Mesenchymal stem cell (in vitro differentiated cells and primary cell): Measurements from ENCODE around the gene VAPA.

Experiments used
- DNase-seq: peaks from one replicate; pipeline ENCODE4 v3.0.0-alpha.2; 2013
- H2AFZ ChIP-seq: one replicate; pipeline ENCODE4 v1.6.1; 2013; ENCODE audit warnings: low read depth, mild to moderate bottlenecking, control low read depth, inconsistent platforms, low read length, moderate library complexity
- H2AK5ac ChIP-seq: 2 replicates; pipeline ENCODE4 v1.6.1; 2013; ENCODE audit warnings: low read length, moderate library complexity, mild to moderate bottlenecking, inconsistent platforms; ENCODE audit not compliant: severe bottlenecking
- H2BK120ac ChIP-seq: one replicate; pipeline ENCODE4 v1.6.1; 2013; ENCODE audit warnings: low read depth, mild to moderate bottlenecking, inconsistent platforms, low read length, moderate library complexity
- H2BK12ac ChIP-seq, 2 experiments: one replicate each; pipeline ENCODE4 v1.6.1; 2013; ENCODE audit warnings: inconsistent platforms in 2 of 2, low read length in 2 of 2, mild to moderate bottlenecking in 2 of 2, moderate library complexity in 2 of 2, control low read depth in 1 of 2
- H2BK15ac ChIP-seq: one replicate; pipeline ENCODE4 v1.6.1; 2013; ENCODE audit warnings: mild to moderate bottlenecking, low read depth, inconsistent platforms; ENCODE audit not compliant: poor library complexity, severe bottlenecking
- H2BK5ac ChIP-seq: 2 replicates; pipeline ENCODE4 v1.6.1; 2013; ENCODE audit warnings: low read depth, mild to moderate bottlenecking, low read length, control low read depth, inconsistent platforms; ENCODE audit not compliant: poor library complexity, severe bottlenecking
- H3K14ac ChIP-seq, 2 experiments: one replicate each; pipeline ENCODE4 v1.6.1; 2013; ENCODE audit warnings: inconsistent platforms in 2 of 2, low read length in 2 of 2, control low read depth in 1 of 2, mild to moderate bottlenecking in 1 of 2, moderate library complexity in 1 of 2
- H3K18ac ChIP-seq, 2 experiments: one replicate each; pipeline ENCODE4 v1.6.1; 2013; ENCODE audit warnings: inconsistent platforms in 2 of 2, low read length in 2 of 2, control low read depth in 1 of 2, low read depth in 1 of 2, mild to moderate bottlenecking in 1 of 2
- H3K23ac ChIP-seq, 2 experiments: one replicate each; pipeline ENCODE4 v1.6.1; 2013; ENCODE audit warnings: inconsistent platforms in 2 of 2, low read length in 2 of 2, mild to moderate bottlenecking in 2 of 2, moderate library complexity in 2 of 2, control low read depth in 1 of 2
- H3K27ac ChIP-seq: 2 replicates; pipeline ENCODE4 v1.5.1; 2013; ENCODE audit warnings: mild to moderate bottlenecking, moderate library complexity, low read length, control low read depth, inconsistent platforms; ENCODE audit not compliant: poor library complexity, severe bottlenecking
- H3K27me3 ChIP-seq, 2 experiments: 2 replicates each; pipeline versions ENCODE4 v1.6.1 to v1.7.0; 2013; ENCODE audit warnings: low read length in 2 of 2, mild to moderate bottlenecking in 2 of 2, moderate library complexity in 2 of 2, control low read depth in 1 of 2, inconsistent platforms in 1 of 2; ENCODE audit not compliant: control insufficient read depth in 1 of 2, insufficient read depth in 1 of 2
- H3K36me3 ChIP-seq, 2 experiments: 2 replicates each; pipeline versions ENCODE4 v1.6.1 to v1.7.0; 2013; ENCODE audit warnings: low read length in 2 of 2, control low read depth in 1 of 2, inconsistent platforms in 1 of 2, low read depth in 1 of 2, mild to moderate bottlenecking in 1 of 2; ENCODE audit not compliant: insufficient read depth in 2 of 2, control insufficient read depth in 1 of 2
- H3K4ac ChIP-seq, 2 experiments: one replicate each; pipeline ENCODE4 v1.6.1; 2013; ENCODE audit warnings: inconsistent platforms in 2 of 2, low read length in 2 of 2, mild to moderate bottlenecking in 2 of 2, moderate library complexity in 2 of 2, control low read depth in 1 of 2, low read depth in 1 of 2
- H3K4me1 ChIP-seq: 2 replicates; pipeline ENCODE4 v1.6.1; 2013; ENCODE audit warnings: low read depth, low read length, control low read depth; ENCODE audit not compliant: control insufficient read depth, insufficient read depth
- H3K4me2 ChIP-seq: 2 replicates; pipeline ENCODE4 v1.6.1; 2013; ENCODE audit warnings: low read length, mild to moderate bottlenecking, inconsistent platforms; ENCODE audit not compliant: poor library complexity, severe bottlenecking
- H3K4me3 ChIP-seq, 2 experiments: 2 replicates each; pipeline versions ENCODE4 v1.5.1 to v1.7.0; 2013; ENCODE audit warnings: low read length in 2 of 2, mild to moderate bottlenecking in 2 of 2, control low read depth in 1 of 2, low read depth in 1 of 2; ENCODE audit not compliant: insufficient read depth in 1 of 2
- H3K79me1 ChIP-seq: replicated peaks from 2 replicates; pipeline ENCODE4 v1.6.1; 2013; ENCODE audit warnings: mild to moderate bottlenecking, control low read depth, low read length, inconsistent platforms; ENCODE audit not compliant: poor library complexity, severe bottlenecking
- H3K9ac ChIP-seq: 2 replicates; pipeline ENCODE4 v1.7.0; 2013; ENCODE audit warnings: mild to moderate bottlenecking, low read length, moderate library complexity
- H3K9me3 ChIP-seq: 2 replicates; pipeline ENCODE4 v1.7.0; 2013; ENCODE audit warnings: mild to moderate bottlenecking, low read length; ENCODE audit not compliant: control insufficient read depth
- H4K8ac ChIP-seq: one replicate; pipeline ENCODE4 v1.6.1; 2013; ENCODE audit warnings: inconsistent platforms, mild to moderate bottlenecking, low read length, moderate library complexity
- H4K91ac ChIP-seq: one replicate; pipeline ENCODE4 v1.6.1; 2013; ENCODE audit warnings: mild to moderate bottlenecking, low read length, inconsistent platforms
- WGBS: methylation state at CpG from one replicate; pipeline ENCODE4 v1.1.7; 2013; ENCODE audit warnings: mixed read lengths; 5-methylcytosine and 5-hydroxymethylcytosine counted together

The VAPA gene

DNA sequence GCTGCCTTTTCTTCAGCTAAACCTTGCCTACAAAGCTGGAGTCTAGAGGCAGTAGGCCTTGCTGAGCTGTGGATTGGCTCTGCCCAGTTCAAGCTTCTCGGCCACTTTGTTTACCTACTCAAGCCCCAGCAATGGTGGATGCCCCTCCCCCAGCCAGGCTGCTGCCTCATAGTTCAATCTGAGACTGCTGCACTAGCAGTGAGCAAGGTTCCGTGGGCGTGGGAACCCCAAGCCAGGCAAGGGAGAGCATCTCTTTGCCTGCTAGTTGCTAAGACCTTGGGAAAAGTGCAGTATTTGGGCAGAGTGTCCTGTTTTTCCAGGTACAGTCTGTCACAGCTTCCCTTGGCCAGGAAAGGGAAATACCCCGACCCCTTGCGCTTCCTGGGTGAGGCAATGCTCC, 68.9 kb downstream of the VAPA start:
- Histone ChIP-seq H3K27me3 (no peaks in the 10 kb centered on the region), H3K14ac (no peak overlapping the region), H3K9me3 (no peaks in the 10 kb centered on the region), H3K4me1 (no peaks in the 10 kb centered on the region), H2BK120ac (no peak overlapping the region), H3K18ac (no peak overlapping the region), H3K4me3 (no peak overlapping the region), H3K4ac (no peak overlapping the region), H3K9ac (no peak overlapping the region), H3K36me3 (no peaks in the 10 kb centered on the region), H3K79me1 (no peaks in the 10 kb centered on the region), H3K27ac (no peak overlapping the region), H2AK5ac (no peak overlapping the region), H3K4me2 (no peak overlapping the region), H3K23ac (no peak overlapping the region), H4K91ac (no peak overlapping the region), H2BK15ac (no peak overlapping the region), H4K8ac (no peak overlapping the region), H2BK12ac (no peak overlapping the region), H2BK5ac (no peak overlapping the region), H2AFZ (no peak overlapping the region)
- DNase-seq, result no peak
- 87% methylated on average over 5 of the region's 5 CpGs for WGBS

DNA sequence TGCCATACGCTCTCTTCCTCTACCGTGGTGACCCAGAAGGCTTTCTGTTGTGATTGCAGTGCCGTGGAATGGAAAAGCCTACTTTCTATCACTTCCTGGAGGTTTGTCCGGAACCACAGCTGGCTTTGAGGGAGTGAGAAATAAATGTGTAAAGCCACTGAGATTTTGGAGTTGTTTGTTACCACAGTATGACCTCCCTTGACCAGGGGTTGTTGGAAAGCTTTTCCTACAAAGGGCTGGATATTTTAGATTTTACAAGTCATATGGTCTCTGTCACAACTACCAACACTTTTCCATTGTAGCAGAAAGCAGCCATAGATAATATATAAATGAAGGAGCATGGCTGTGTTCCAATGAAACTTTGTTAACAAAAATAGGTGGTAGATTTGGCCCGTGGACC, 70.3 kb downstream of the VAPA start:
- Histone ChIP-seq H2BK5ac (no peak overlapping the region), H3K18ac (no peak overlapping the region), H3K27ac (no peak overlapping the region), H2BK12ac (no peak overlapping the region), H3K4me2 (no peak overlapping the region), H3K4me3 (no peak overlapping the region), H2AFZ (no peak overlapping the region), H2BK120ac (no peak overlapping the region), H3K27me3 (no peaks in the 10 kb centered on the region), H3K14ac (no peak overlapping the region), H3K23ac (no peak overlapping the region), H4K8ac (no peak overlapping the region), H3K9me3 (no peaks in the 10 kb centered on the region), H3K4ac (no peak overlapping the region), H3K9ac (no peak overlapping the region), H4K91ac (no peak overlapping the region), H3K36me3 (no peaks in the 10 kb centered on the region), H2BK15ac (no peak overlapping the region), H3K4me1 (no peaks in the 10 kb centered on the region), H3K79me1 (no peaks in the 10 kb centered on the region), H2AK5ac (no peak overlapping the region)
- WGBS, result 93% methylated on average over 5 of the region's 5 CpGs
- DNase-seq, result no peak

DNA sequence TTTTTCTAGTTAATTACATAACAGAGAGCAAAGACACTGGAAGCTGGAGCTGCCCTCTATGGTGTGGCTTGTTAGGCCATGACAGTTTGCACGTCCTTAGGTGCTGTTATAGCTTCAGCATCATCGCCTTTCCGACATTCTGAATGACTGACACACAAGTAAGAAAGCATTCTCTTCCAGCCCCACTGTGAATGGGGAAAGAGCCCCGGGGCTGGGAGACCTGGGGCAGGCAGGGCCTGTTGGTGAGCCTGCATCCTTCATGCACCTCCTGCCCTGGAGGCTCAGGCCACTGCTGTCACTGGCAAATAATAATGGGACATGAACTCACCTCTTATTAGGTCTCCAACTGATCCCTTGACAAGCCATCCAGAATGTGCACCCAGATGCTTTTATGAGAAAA, 71.8 kb downstream of the VAPA start:
- H2BK12ac ChIP-seq, result no peak overlapping the region
- H3K9ac ChIP-seq, result no peak overlapping the region
- no peak overlapping the region for H2BK15ac ChIP-seq
- H3K27ac ChIP-seq, result no peak overlapping the region
- H3K9me3 ChIP-seq, result no peaks in the 10 kb centered on the region
- H4K8ac ChIP-seq, result no peak overlapping the region
- H3K4me1 ChIP-seq, result peaks cover 1% of the 10 kb centered on the region
- H4K91ac ChIP-seq, result no peak overlapping the region
- H3K36me3 ChIP-seq, result no peaks in the 10 kb centered on the region
- H3K14ac ChIP-seq, result no peak overlapping the region
- H3K4me3 ChIP-seq, result no peak overlapping the region
- no peak overlapping the region for H3K18ac ChIP-seq
- no peak overlapping the region for H2BK5ac ChIP-seq
- WGBS, result 92% methylated on average over 4 of the region's 4 CpGs
- H3K23ac ChIP-seq, result no peak overlapping the region
- no peak overlapping the region for H2AK5ac ChIP-seq
- H2AFZ ChIP-seq, result no peak overlapping the region
- no peak overlapping the region for H3K4ac ChIP-seq
- no peak overlapping the region for H2BK120ac ChIP-seq
- no peak overlapping the region for H3K4me2 ChIP-seq
- no peak for DNase-seq
- no peaks in the 10 kb centered on the region for H3K79me1 ChIP-seq
- H3K27me3 ChIP-seq, result no peaks in the 10 kb centered on the region

DNA sequence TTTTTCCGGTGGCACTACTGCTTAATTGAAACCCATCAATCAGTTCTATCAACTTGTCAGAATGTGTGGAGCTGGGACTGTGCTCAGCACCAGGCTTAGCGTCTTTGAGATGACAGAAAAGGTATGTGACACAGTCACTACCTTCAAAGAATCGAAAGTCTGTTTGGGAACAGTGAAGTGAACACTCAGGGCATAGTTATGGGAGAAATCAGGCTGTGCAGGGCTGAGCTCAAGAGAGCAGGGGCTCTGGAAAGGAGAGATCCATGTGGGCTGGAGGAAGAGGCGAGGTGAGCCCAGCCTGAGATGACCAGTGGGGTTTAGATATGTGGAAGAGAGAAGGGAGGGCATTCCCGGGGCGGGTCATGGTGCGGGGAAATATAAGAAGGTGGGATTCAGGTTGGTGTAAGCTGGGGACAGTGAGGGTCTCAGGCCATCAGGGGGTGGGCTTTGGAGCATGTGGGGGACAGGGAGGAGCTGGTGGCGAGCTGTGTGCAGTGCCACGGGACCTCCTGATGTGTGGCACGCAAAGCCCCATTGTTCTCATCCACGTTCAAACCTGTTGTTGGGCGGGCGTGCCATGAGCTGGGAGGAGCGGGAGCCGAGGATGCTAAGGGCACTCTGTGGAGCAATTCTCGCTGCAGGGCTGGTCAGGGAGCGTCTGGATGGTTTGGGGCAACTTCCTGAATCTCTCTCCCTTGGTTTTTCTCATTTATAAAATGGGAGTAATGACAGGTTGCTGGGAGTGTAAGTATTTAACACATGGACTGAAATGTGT, 72.5 kb downstream of the VAPA start:
- H3K4me1 ChIP-seq, result peaks cover 1% of the 10 kb centered on the region
- no peak overlapping the region for H4K91ac ChIP-seq
- H3K4ac ChIP-seq, result peak overlapping the region in 1 of 2 experiments; percentile 22

More for the DNA sequence above, 72.5 kb downstream of the VAPA start:
- Histone ChIP-seq H3K36me3 (no peaks in the 10 kb centered on the region), H3K27me3 (peaks cover 0 to under 1% of the 10 kb centered on the region in 2 experiments), H3K4me3 (no peak overlapping the region), H3K27ac (no peak overlapping the region), H3K79me1 (no peaks in the 10 kb centered on the region), H3K14ac (no peak overlapping the region), H2BK12ac (no peak overlapping the region), H2BK5ac (no peak overlapping the region), H3K9me3 (no peaks in the 10 kb centered on the region), H2AK5ac (no peak overlapping the region), H2BK120ac (no peak overlapping the region), H2AFZ (no peak overlapping the region), H3K4me2 (no peak overlapping the region), H3K18ac (no peak overlapping the region), H3K23ac (no peak overlapping the region), H4K8ac (no peak overlapping the region), H3K9ac (no peak overlapping the region), H2BK15ac (no peak overlapping the region)
- WGBS, result 84% methylated on average over 16 of the region's 17 CpGs
- DNase-seq, result no peak
